Astrocyte of the hippocampus (primary cell): ENCODE data around the gene MMP24OS.
"Not testable (repeated sequence)": the region's sequence is repeated elsewhere in the genome, so short reads cannot be mapped to it uniquely, and the experiment has no call there.

Experiments used
- DNase-seq: peaks from one replicate; pipeline ENCODE4 v3.0.0; 2011; ENCODE audit warnings: low read depth, low spot score

The MMP24OS gene

GRCh38 chr20:35276408-35276807 lies 1.5 kb downstream of the MMP24OS start:
- DNase-seq: no peak

- no peak for DNase-seq
Observed at GRCh38 chr20:35275741-35276251, 2.1 kb downstream of the MMP24OS start.

GRCh38 chr20:35274172-35275092 lies 3.5 kb downstream of the MMP24OS start:
- no peak for DNase-seq

GRCh38 chr20:35273449-35274171 lies 4.3 kb downstream of the MMP24OS start:
- peak; percentile 74 for DNase-seq

GRCh38 chr20:35271904-35272303 lies 6.0 kb downstream of the MMP24OS start:
- DNase-seq: peak; percentile 34

GRCh38 chr20:35271073-35271882 lies 6.6 kb downstream of the MMP24OS start:
- no peak for DNase-seq

GRCh38 chr20:35270021-35270902 lies 7.7 kb downstream of the MMP24OS start:
- no peak for DNase-seq

GRCh38 chr20:35269055-35269781 lies 8.7 kb downstream of the MMP24OS start:
- peak; percentile 86 for DNase-seq

- no peak for DNase-seq
Observed at GRCh38 chr20:35267092-35267491, 10.8 kb downstream of the MMP24OS start.

- peak; percentile 67 for DNase-seq
Observed at GRCh38 chr20:35264755-35265154, 13.2 kb downstream of the MMP24OS start.

- no peak for DNase-seq
Observed at GRCh38 chr20:35263532-35264341, 14.2 kb downstream of the MMP24OS start.

GRCh38 chr20:35262731-35263531 lies 15.0 kb downstream of the MMP24OS start:
- peak; percentile 96 for DNase-seq

GRCh38 chr20:35262321-35262720 lies 15.6 kb downstream of the MMP24OS start:
- not testable (repeated sequence) for DNase-seq

GRCh38 chr20:35260426-35260825 lies 17.5 kb downstream of the MMP24OS start:
- no peak for DNase-seq

- peak; percentile 66 for DNase-seq
Observed at GRCh38 chr20:35257175-35257909, 20.6 kb downstream of the MMP24OS start.

GRCh38 chr20:35254448-35254999 lies 23.4 kb downstream of the MMP24OS start:
- no peak for DNase-seq

- no peak for DNase-seq
Observed at GRCh38 chr20:35253010-35253409, 24.9 kb downstream of the MMP24OS start.
